ENCODE measurements around the gene TMEM9. TPM values are rescaled to one million over a fixed set of nuclear protein-coding genes. Genes with fewer than 3 reads are reported as not detected.

The TMEM9 gene
- total RNA-seq, 2 experiments from 2014 or later: 28.5 to 35.9 TPM

DNA sequence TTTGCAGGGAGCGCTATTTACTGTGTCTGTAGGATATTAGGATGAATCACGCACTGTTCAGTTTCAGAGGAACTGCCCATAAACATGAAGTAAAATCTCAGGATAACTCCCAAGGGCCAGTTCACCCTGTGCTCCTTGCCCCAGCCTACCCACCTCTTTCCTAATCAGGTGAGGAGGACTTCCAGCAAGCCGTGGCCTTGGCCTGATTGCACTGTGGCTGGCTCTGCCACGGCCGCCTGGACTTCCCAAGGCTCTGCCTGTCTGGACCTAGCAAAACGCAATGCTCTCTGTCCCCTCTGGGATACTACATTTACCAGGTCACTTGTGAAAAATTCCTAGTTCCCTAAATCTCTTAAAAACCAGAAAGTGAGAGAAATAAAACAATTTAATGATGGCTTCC is 19.9 kb downstream of the TMEM9 start:
- no peaks in the 10 kb centered on the region for H3K79me2 ChIP-seq (ENCODE audit: insufficient read depth, low read depth, low read length)
- intact Hi-C loops (cut with micrococcal nuclease; ENCODE audit: unreplicated experiment): no loop called here
- no peak overlapping the region for H2AFZ ChIP-seq (ENCODE audit: low read length)
- DNase-seq (ENCODE audit: low spot score): no peak
- TF ChIP-seq, protein P1, sequence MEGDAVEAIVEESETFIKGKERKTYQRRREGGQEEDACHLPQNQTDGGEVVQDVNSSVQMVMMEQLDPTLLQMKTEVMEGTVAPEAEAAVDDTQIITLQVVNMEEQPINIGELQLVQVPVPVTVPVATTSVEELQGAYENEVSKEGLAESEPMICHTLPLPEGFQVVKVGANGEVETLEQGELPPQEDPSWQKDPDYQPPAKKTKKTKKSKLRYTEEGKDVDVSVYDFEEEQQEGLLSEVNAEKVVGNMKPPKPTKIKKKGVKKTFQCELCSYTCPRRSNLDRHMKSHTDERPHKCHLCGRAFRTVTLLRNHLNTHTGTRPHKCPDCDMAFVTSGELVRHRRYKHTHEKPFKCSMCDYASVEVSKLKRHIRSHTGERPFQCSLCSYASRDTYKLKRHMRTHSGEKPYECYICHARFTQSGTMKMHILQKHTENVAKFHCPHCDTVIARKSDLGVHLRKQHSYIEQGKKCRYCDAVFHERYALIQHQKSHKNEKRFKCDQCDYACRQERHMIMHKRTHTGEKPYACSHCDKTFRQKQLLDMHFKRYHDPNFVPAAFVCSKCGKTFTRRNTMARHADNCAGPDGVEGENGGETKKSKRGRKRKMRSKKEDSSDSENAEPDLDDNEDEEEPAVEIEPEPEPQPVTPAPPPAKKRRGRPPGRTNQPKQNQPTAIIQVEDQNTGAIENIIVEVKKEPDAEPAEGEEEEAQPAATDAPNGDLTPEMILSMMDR (conservative IDR thresholded peaks at IDR 0.05; ENCODE audit: low read length): no peak
- TF ChIP-seq EZH2phosphoT487 (IDR thresholded peaks at IDR 0.05; ENCODE audit: borderline replicate concordance, low read depth, low read length): no peak
- POLR2A ChIA-PET: interaction anchor here (1.2 kb wide), 1 partner anchor 11 kb away, joined by 3 read pairs; no protein-coding TSS in a partner anchor
- no TSS peak for BruUV-seq (replicated peaks)
- H3K27ac ChIP-seq (ENCODE audit: low read depth, low read length, poor library complexity, severe bottlenecking): no peak overlapping the region
- no peak overlapping the region for H3K4me3 ChIP-seq (ENCODE audit: low read depth, low read length, poor library complexity, severe bottlenecking)
- CTCF ChIA-PET (ENCODE audit: unreplicated experiment): no interaction called here
- no peaks in the 10 kb centered on the region for H3K4me1 ChIP-seq (ENCODE audit: insufficient read depth, low read length, poor library complexity, severe bottlenecking)
- H3K9me2 ChIP-seq (ENCODE audit: insufficient read depth, low read length): no peaks in the 10 kb centered on the region
- H3K9me3 ChIP-seq (ENCODE audit: low read length): no peaks in the 10 kb centered on the region
- no peak overlapping the region for H3K4me2 ChIP-seq (ENCODE audit: low read length)
- H3K36me3 ChIP-seq (ENCODE audit: insufficient read depth, low read length): no peaks in the 10 kb centered on the region
- H4K20me1 ChIP-seq (ENCODE audit: insufficient read depth, low read length): no peaks in the 10 kb centered on the region

DNA sequence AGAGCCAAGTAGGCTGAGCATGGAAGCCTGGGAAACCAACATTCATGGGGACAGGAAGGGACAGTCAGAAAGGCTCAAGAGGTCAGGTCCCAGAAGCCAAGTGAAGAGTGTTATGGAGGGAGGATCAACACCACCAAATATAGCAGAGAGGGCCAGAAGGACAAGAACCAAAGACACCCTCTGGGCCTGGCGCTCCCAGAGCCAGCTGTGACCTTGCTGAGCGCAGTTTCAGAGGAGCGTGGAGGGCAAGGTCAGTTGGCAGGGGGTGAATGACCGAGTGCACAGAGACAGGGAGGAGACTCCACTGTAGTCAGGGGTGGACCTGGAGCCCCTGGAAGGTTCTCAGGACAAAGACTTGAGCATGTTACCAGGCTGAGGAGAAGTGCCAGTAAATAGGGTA is 22.9 kb downstream of the TMEM9 start:
- Histone ChIP-seq H3K9me3 (ENCODE audit: low read length) (no peaks in the 10 kb centered on the region), H3K4me2 (ENCODE audit: low read length) (no peak overlapping the region), H3K4me3 (ENCODE audit: low read depth, low read length, poor library complexity, severe bottlenecking) (no peak overlapping the region), H3K4me1 (ENCODE audit: insufficient read depth, low read length, poor library complexity, severe bottlenecking) (no peaks in the 10 kb centered on the region), H3K36me3 (ENCODE audit: insufficient read depth, low read length) (no peaks in the 10 kb centered on the region), H3K27ac (ENCODE audit: low read depth, low read length, poor library complexity, severe bottlenecking) (no peak overlapping the region), H2AFZ (ENCODE audit: low read length) (no peak overlapping the region), H4K20me1 (ENCODE audit: insufficient read depth, low read length) (no peaks in the 10 kb centered on the region), H3K9me2 (ENCODE audit: insufficient read depth, low read length) (no peaks in the 10 kb centered on the region), H3K79me2 (ENCODE audit: insufficient read depth, low read depth, low read length) (no peaks in the 10 kb centered on the region)
- ChIA-PET CTCF (ENCODE audit: unreplicated experiment) (no interaction called here), POLR2A (no interaction called here)
- no TSS peak for BruUV-seq (replicated peaks)
- no peak for DNase-seq (ENCODE audit: low spot score)
- intact Hi-C loops (cut with micrococcal nuclease; ENCODE audit: unreplicated experiment): no loop called here
- no peak for TF ChIP-seq EZH2phosphoT487 (IDR thresholded peaks at IDR 0.05; ENCODE audit: borderline replicate concordance, low read depth, low read length)
- TF ChIP-seq, protein P1 (conservative IDR thresholded peaks at IDR 0.05; ENCODE audit: low read length): no peak

DNA sequence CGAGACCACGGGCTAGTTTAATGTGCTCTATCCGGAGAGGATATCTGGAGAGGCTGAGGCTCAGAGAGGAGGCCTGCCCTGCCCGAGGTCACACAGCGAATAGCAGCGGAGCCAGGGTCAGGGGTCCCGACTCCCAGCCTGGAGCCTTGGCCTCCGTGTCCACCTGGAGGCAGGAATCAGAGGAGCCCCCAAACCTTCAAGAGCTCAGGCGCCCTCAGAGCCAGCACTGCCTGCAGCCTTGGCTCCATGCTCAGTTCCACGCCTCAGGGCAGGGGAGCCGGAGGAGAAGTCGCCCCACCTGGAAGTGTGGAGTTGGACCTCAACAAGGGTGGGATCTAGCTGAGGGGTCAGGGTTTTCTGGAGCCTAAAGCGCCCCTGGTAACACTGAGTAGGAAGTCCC is 25.3 kb downstream of the TMEM9 start:
- no peak for DNase-seq (ENCODE audit: low spot score)
- no peak for TF ChIP-seq EZH2phosphoT487 (IDR thresholded peaks at IDR 0.05; ENCODE audit: borderline replicate concordance, low read depth, low read length)
- TF ChIP-seq, protein P1 (conservative IDR thresholded peaks at IDR 0.05; ENCODE audit: low read length): no peak
- Histone ChIP-seq H3K4me3 (ENCODE audit: low read depth, low read length, poor library complexity, severe bottlenecking) (no peak overlapping the region), H3K4me1 (ENCODE audit: insufficient read depth, low read length, poor library complexity, severe bottlenecking) (no peaks in the 10 kb centered on the region), H3K79me2 (ENCODE audit: insufficient read depth, low read depth, low read length) (no peaks in the 10 kb centered on the region), H3K9me2 (ENCODE audit: insufficient read depth, low read length) (no peaks in the 10 kb centered on the region), H3K9me3 (ENCODE audit: low read length) (no peaks in the 10 kb centered on the region), H3K27ac (ENCODE audit: low read depth, low read length, poor library complexity, severe bottlenecking) (no peak overlapping the region), H3K36me3 (ENCODE audit: insufficient read depth, low read length) (no peaks in the 10 kb centered on the region), H3K4me2 (ENCODE audit: low read length) (no peak overlapping the region), H2AFZ (ENCODE audit: low read length) (no peak overlapping the region), H4K20me1 (ENCODE audit: insufficient read depth, low read length) (no peaks in the 10 kb centered on the region)
- no TSS peak for BruUV-seq (replicated peaks)
- ChIA-PET CTCF (ENCODE audit: unreplicated experiment) (no interaction called here), POLR2A (no interaction called here)
- intact Hi-C loops (cut with micrococcal nuclease; ENCODE audit: unreplicated experiment): no loop called here

Measured in OCI-LY7 (cell line).